HepG2 (cell line): ENCODE data around the gene MAPK9. TPM values are rescaled to one million over a fixed set of nuclear protein-coding genes. Genes with fewer than 3 reads are reported as not detected.
A peak's percentile ranks its signal among the peaks of the same experiment; 100 is the strongest.

Experiments used
- ATAC-seq: fragments of 200-7000 bp; cut with Tn5 transposase; 3 replicates; pipeline ENCODE4 v1.9.1; 2020; ENCODE audit warnings: mild to moderate bottlenecking, moderate library complexity
- BruUV-seq: library from RNA; stranded (reverse); fragments of 400-500 nt; replicated peaks from 2 replicates; lab custom pipeline; 2021; lab: Mats Ljungman, UMichigan
- CTCF ChIA-PET: fragments of 300-600 bp; formaldehyde crosslinking; extraction: SDS; loops from one replicate; lab custom pipeline; 2021; ENCODE audit warnings: low total read pairs, inconsistent platforms, low intra/inter-chr PET ratio; lab: Yijun Ruan, JAX
- POLR2A ChIA-PET: fragments of 350-600 bp; sonication (Branson Sonifier 250); formaldehyde crosslinking; loops from one replicate; lab custom pipeline; 2020; ENCODE audit warnings: antibody characterized with exemption, inconsistent platforms; lab: Yijun Ruan, JAX
- DNase-seq: peaks from one replicate; pipeline ENCODE4 v3.0.0-alpha.2; 2015; ENCODE audit warnings: low spot score
- FAIRE-seq: peaks from 3 replicates; lab custom pipeline; 2011; peaks lifted over from hg19 to GRCh38; lab: Jason Lieb, UNC
- H2AFZ ChIP-seq: one replicate; pipeline ENCODE4 v1.6.1; 2011; ENCODE audit warnings: low read length, inconsistent platforms
- H3K27ac ChIP-seq: fragments of 300-600 bp; 3 replicates; pipeline ENCODE4 v1.8.0; 2011; ENCODE audit warnings: mixed run types, mild to moderate bottlenecking, mixed read lengths, low read length, inconsistent platforms; ENCODE audit not compliant: insufficient read depth; ENCODE audit errors: extremely low read length
- H3K27me3 ChIP-seq, 2 experiments: fragments of 200-600 bp in 1 of 2; 2 replicates in 1 of 2; 3 replicates in 1 of 2; pipeline versions ENCODE4 v1.6.0 to v1.8.0; 2011; ENCODE audit warnings: low read length in 2 of 2, mild to moderate bottlenecking in 2 of 2, moderate library complexity in 2 of 2, inconsistent platforms in 1 of 2; ENCODE audit not compliant: insufficient read depth in 2 of 2, control insufficient read depth in 1 of 2
- H3K36me3 ChIP-seq, 2 experiments: fragments of 200-600 bp in 1 of 2; replicated peaks in 1 of 2; 2 replicates in 1 of 2; 3 replicates in 1 of 2; pipeline versions ENCODE4 v1.5.1 to v1.8.0; 2011; ENCODE audit warnings: low read length in 2 of 2, inconsistent platforms in 1 of 2; ENCODE audit not compliant: insufficient read depth in 2 of 2, control insufficient read depth in 1 of 2
- H3K4me1 ChIP-seq: 2 replicates; pipeline ENCODE4 v1.5.1; 2012; ENCODE audit warnings: low read length, inconsistent platforms; ENCODE audit not compliant: insufficient read depth
- H3K4me2 ChIP-seq: 2 replicates; pipeline ENCODE4 v1.6.0; 2011; ENCODE audit warnings: low read depth, low read length, inconsistent platforms
- H3K4me3 ChIP-seq, 3 experiments: fragments of 200-600 bp in 1 of 3; sonication (generic), shearing (Covaris generic) in 1 of 3; replicated peaks in 1 of 3; 2 replicates each; pipeline ENCODE4 v1.5.1; 2011 to 2016; ENCODE audit warnings: low read length in 3 of 3, inconsistent platforms in 2 of 3, low read depth in 2 of 3, mild to moderate bottlenecking in 2 of 3, control low read depth in 1 of 3, mixed read lengths in 1 of 3; ENCODE audit not compliant: insufficient read depth in 1 of 3
- H3K79me2 ChIP-seq: one replicate; pipeline ENCODE4 v1.6.1; 2011; ENCODE audit warnings: low read length, inconsistent platforms; ENCODE audit not compliant: insufficient read depth
- H3K9ac ChIP-seq: 2 replicates; pipeline ENCODE4 v1.6.0; 2011; ENCODE audit warnings: mild to moderate bottlenecking, low read depth, low read length, inconsistent platforms; ENCODE audit not compliant: insufficient read depth
- H3K9me3 ChIP-seq: 2 replicates; pipeline ENCODE4 v1.5.1; 2012; ENCODE audit warnings: mild to moderate bottlenecking, low read length
- H4K20me1 ChIP-seq: 2 replicates; pipeline ENCODE4 v1.6.0; 2011; ENCODE audit warnings: inconsistent platforms, mild to moderate bottlenecking, low read length, moderate library complexity; ENCODE audit not compliant: insufficient read depth
- TEAD3 ChIP-seq: optimal IDR thresholded peaks from 2 replicates; pipeline ENCODE3; 2016; ENCODE audit warnings: borderline replicate concordance
- WGBS: methylation state at CpG from one replicate; pipeline ENCODE4 v1.1.6; 2017; ENCODE audit warnings: low lambda C conversion rate; 5-methylcytosine and 5-hydroxymethylcytosine counted together
- in situ Hi-C: cut with HindIII; loops from 2 replicates; pipeline ENCODE4 v1.10.0; 2017; ENCODE audit warnings: low pct_unique_long_range_greater_than_20kb; ENCODE audit not compliant: extremely low pct_ligation_motif_present
- intact Hi-C: fragments of 100-400 bp; cut with micrococcal nuclease; formaldehyde crosslinking; loops from one replicate; pipeline ENCODE4 v1.10.0; 2022; ENCODE audit not compliant: unreplicated experiment
- polyA plus RNA-seq, 8 experiments: library from polyadenylated mRNA; depleted of rRNA in 3 of 8; stranded (reverse) in 7 of 8; unstranded in 1 of 8; fragments of >200 nt; fragmentation: Illumina TruSeq in 4 of 8; extraction: Trizol in 4 of 8; gene quantifications; 2 replicates each; pipeline versions ENCODE4 v1.2.1 to v1.2.3, GENCODE V29; 2011 to 2016; ENCODE audit warnings: low read depth in 4 of 8, missing spikeins in 1 of 8, mixed read lengths in 1 of 8; ENCODE audit not compliant: insufficient read depth in 1 of 8
- total RNA-seq, 5 experiments: library from RNA; depleted of rRNA; stranded (reverse); fragments of >200 nt; fragmentation: Illumina TruSeq; extraction: Trizol; gene quantifications; 2 replicates each; pipeline ENCODE4 v1.2.3, GENCODE V29; 2016; ENCODE audit warnings: low read depth in 1 of 5
- TF ChIP-seq, protein P1 (sequence below), 2 experiments: IDR thresholded peaks; 2 replicates each; pipeline ENCODE4 v1.6.1; 2011 to 2012; ENCODE audit warnings: low read length in 2 of 2, borderline replicate concordance in 1 of 2, low read depth in 1 of 2, mild to moderate bottlenecking in 1 of 2, moderate library complexity in 1 of 2

MAPK9 gene
- total and polyA plus RNA-seq, 2 of the 13 experiments (the other 11 are each of a cell fraction or from before 2014, with no cell fraction given), result 30.1 to 56.1 TPM

GRCh38 chr5:180323941-180324600 lies 32.2 kb upstream of the MAPK9 start:
- WGBS, result 2% methylated on average over 11 of the region's 11 CpGs
- no peak for TF ChIP-seq TEAD3 (CRISPR knock-in tag)
- TF ChIP-seq, protein P1, sequence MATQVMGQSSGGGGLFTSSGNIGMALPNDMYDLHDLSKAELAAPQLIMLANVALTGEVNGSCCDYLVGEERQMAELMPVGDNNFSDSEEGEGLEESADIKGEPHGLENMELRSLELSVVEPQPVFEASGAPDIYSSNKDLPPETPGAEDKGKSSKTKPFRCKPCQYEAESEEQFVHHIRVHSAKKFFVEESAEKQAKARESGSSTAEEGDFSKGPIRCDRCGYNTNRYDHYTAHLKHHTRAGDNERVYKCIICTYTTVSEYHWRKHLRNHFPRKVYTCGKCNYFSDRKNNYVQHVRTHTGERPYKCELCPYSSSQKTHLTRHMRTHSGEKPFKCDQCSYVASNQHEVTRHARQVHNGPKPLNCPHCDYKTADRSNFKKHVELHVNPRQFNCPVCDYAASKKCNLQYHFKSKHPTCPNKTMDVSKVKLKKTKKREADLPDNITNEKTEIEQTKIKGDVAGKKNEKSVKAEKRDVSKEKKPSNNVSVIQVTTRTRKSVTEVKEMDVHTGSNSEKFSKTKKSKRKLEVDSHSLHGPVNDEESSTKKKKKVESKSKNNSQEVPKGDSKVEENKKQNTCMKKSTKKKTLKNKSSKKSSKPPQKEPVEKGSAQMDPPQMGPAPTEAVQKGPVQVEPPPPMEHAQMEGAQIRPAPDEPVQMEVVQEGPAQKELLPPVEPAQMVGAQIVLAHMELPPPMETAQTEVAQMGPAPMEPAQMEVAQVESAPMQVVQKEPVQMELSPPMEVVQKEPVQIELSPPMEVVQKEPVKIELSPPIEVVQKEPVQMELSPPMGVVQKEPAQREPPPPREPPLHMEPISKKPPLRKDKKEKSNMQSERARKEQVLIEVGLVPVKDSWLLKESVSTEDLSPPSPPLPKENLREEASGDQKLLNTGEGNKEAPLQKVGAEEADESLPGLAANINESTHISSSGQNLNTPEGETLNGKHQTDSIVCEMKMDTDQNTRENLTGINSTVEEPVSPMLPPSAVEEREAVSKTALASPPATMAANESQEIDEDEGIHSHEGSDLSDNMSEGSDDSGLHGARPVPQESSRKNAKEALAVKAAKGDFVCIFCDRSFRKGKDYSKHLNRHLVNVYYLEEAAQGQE (IDR thresholded peaks at IDR 0.05; ENCODE audit: borderline replicate concordance in 1 of 2, low read depth in 1 of 2, low read length in 2 of 2), result peak in 1 of 2 experiments; percentile 70; a peak in 3 of 4 replicates
- no peaks in the 10 kb centered on the region for H4K20me1 ChIP-seq
- in situ Hi-C loops (loop anchor here (10.0 kb wide), 1 partner anchor 119 kb away; the partner anchor contains the start of gene RASGEF1C), intact Hi-C loops (loop anchor here (10.0 kb wide), 1 partner anchor 199 kb away; no protein-coding TSS in a partner anchor)
- no peak overlapping the region for H3K4me2 ChIP-seq
- no peak for FAIRE-seq
- H3K4me1 ChIP-seq, result no peaks in the 10 kb centered on the region
- peaks cover 3 to 4% of the 10 kb centered on the region in 2 experiments; a peak in 2 of 5 replicates for H3K27me3 ChIP-seq
- POLR2A ChIA-PET, result interaction anchor here (0.9 kb wide), 1 partner anchor 10 kb away, joined by 4 read pairs; no protein-coding TSS in a partner anchor
- H3K9ac ChIP-seq, result no peak overlapping the region
- H3K9me3 ChIP-seq, result no peaks in the 10 kb centered on the region
- H2AFZ ChIP-seq, result no peak overlapping the region
- no TSS peak for BruUV-seq
- CTCF ChIA-PET, result no interaction called here
- no peaks in the 10 kb centered on the region for H3K36me3 ChIP-seq
- no peak overlapping the region for H3K4me3 ChIP-seq
- peak; percentile 63 for ATAC-seq
- no peak for DNase-seq
- H3K79me2 ChIP-seq, result no peaks in the 10 kb centered on the region
- H3K27ac ChIP-seq, result no peak overlapping the region
